Activated CD8-positive, alpha-beta memory T cell treated with anti-CD3 and anti-CD28 coated beads, Interleukin-2, amount 10 ng/mL, durations not matched to agents 7 days and 5 days (primary cell): ENCODE results near the gene AIMP1. TPM values are rescaled to one million over a fixed set of nuclear protein-coding genes. Genes with fewer than 3 reads are reported as not detected.

Source experiments
- ATAC-seq: fragments of 150-1000 bp; cut with Tn5 transposase; one replicate; pipeline ENCODE4 v1.10.0; 2021; ENCODE audit warnings: moderate library complexity
- CTCF ChIA-PET: fragments of 350-600 bp; sonication (Branson Sonifier 250); formaldehyde crosslinking; loops from one replicate; lab custom pipeline; 2021; ENCODE audit warnings: antibody characterized with exemption; lab: Charles Lee
- DNase-seq: peaks from one replicate; pipeline ENCODE4 v3.0.0-alpha.2; 2020
- H3K27ac Mint-ChIP-seq: one replicate; pipeline ENCODE4 v1.8.0; 2021; ENCODE audit warnings: mild to moderate bottlenecking, mixed read lengths
- H3K27me3 Mint-ChIP-seq: one replicate; pipeline ENCODE4 v1.8.0; 2021; ENCODE audit warnings: mixed read lengths
- H3K36me3 Mint-ChIP-seq: one replicate; pipeline ENCODE4 v1.8.0; 2021; ENCODE audit warnings: mild to moderate bottlenecking, mixed read lengths
- H3K4me1 Mint-ChIP-seq: one replicate; pipeline ENCODE4 v1.8.0; 2021; ENCODE audit warnings: mixed read lengths
- H3K4me3 Mint-ChIP-seq: one replicate; pipeline ENCODE4 v1.8.0; 2021; ENCODE audit warnings: mild to moderate bottlenecking, moderate library complexity, mixed read lengths
- H3K9me3 Mint-ChIP-seq: one replicate; pipeline ENCODE4 v1.8.0; 2022; ENCODE audit warnings: low read depth, mixed read lengths
- total RNA-seq, 2 experiments: library from RNA; stranded (reverse); gene quantifications; one replicate each; pipeline ENCODE4 v1.2.3, GENCODE V29; 2021

Gene AIMP1
- total RNA-seq, 2 experiments from 2014 or later = 44.2 to 53.9 TPM

GRCh38 chr4:106343865-106344646, 27.7 kb downstream of the AIMP1 start:
- Mint-ChIP-seq H3K4me1 (peaks cover 13% of the 10 kb centered on the region), H3K9me3 (peaks cover 2% of the 10 kb centered on the region), H3K36me3 (peaks cover 60% of the 10 kb centered on the region), H3K4me3 (no peak overlapping the region), H3K27me3 (no peaks in the 10 kb centered on the region), H3K27ac (no peak overlapping the region)
- no peak for DNase-seq
- CTCF ChIA-PET = no interaction called here
- ATAC-seq = no peak

GRCh38 chr4:106344647-106344970, 28.3 kb downstream of the AIMP1 start:
- H3K4me3 Mint-ChIP-seq = no peak overlapping the region
- no peak for ATAC-seq
- H3K9me3 Mint-ChIP-seq = peaks cover 2% of the 10 kb centered on the region
- DNase-seq = no peak
- H3K4me1 Mint-ChIP-seq = peaks cover 13% of the 10 kb centered on the region
- peaks cover 55% of the 10 kb centered on the region for H3K36me3 Mint-ChIP-seq
- H3K27ac Mint-ChIP-seq = no peak overlapping the region
- no peaks in the 10 kb centered on the region for H3K27me3 Mint-ChIP-seq
- CTCF ChIA-PET = no interaction called here

- no peaks in the 10 kb centered on the region for H3K9me3 Mint-ChIP-seq
Observed at GRCh38 chr4:106347167-106347566, 30.8 kb downstream of the AIMP1 start.

GRCh38 chr4:106351016-106351415, 34.7 kb downstream of the AIMP1 start:
- no peak for DNase-seq
- CTCF ChIA-PET = no interaction called here

More at GRCh38 chr4:106347167-106347566, 30.8 kb downstream of the AIMP1 start:
- ATAC-seq (no peak), DNase-seq (no peak)
- Mint-ChIP-seq H3K27ac (no peak overlapping the region), H3K4me3 (no peak overlapping the region), H3K4me1 (peaks cover 1% of the 10 kb centered on the region), H3K27me3 (no peaks in the 10 kb centered on the region), H3K36me3 (peaks cover 36% of the 10 kb centered on the region)
- CTCF ChIA-PET = no interaction called here

GRCh38 chr4:106353786-106354185, 37.4 kb downstream of the AIMP1 start:
- ATAC-seq = no peak
- Mint-ChIP-seq H3K4me1 (no peaks in the 10 kb centered on the region), H3K27me3 (no peaks in the 10 kb centered on the region), H3K9me3 (no peaks in the 10 kb centered on the region), H3K4me3 (no peak overlapping the region), H3K27ac (no peak overlapping the region), H3K36me3 (peaks cover 5% of the 10 kb centered on the region)
- DNase-seq = no peak
- CTCF ChIA-PET = no interaction called here

More at GRCh38 chr4:106351016-106351415, 34.7 kb downstream of the AIMP1 start:
- no peak for ATAC-seq
- no peaks in the 10 kb centered on the region for H3K27me3 Mint-ChIP-seq
- H3K9me3 Mint-ChIP-seq = no peaks in the 10 kb centered on the region
- no peaks in the 10 kb centered on the region for H3K4me1 Mint-ChIP-seq
- H3K27ac Mint-ChIP-seq = no peak overlapping the region
- H3K36me3 Mint-ChIP-seq = peaks cover 19% of the 10 kb centered on the region
- no peak overlapping the region for H3K4me3 Mint-ChIP-seq

- Mint-ChIP-seq H3K27ac (no peak overlapping the region), H3K4me1 (no peaks in the 10 kb centered on the region), H3K9me3 (no peaks in the 10 kb centered on the region), H3K27me3 (peaks cover 2% of the 10 kb centered on the region), H3K36me3 (peaks cover 3% of the 10 kb centered on the region), H3K4me3 (no peak overlapping the region)
- no peak for ATAC-seq
- no peak for DNase-seq
- CTCF ChIA-PET = no interaction called here
Observed at GRCh38 chr4:106355193-106355592, 38.8 kb downstream of the AIMP1 start.

- Mint-ChIP-seq H3K9me3 (no peaks in the 10 kb centered on the region), H3K27ac (no peak overlapping the region), H3K4me3 (no peak overlapping the region), H3K4me1 (no peaks in the 10 kb centered on the region), H3K36me3 (no peaks in the 10 kb centered on the region), H3K27me3 (peaks cover 8% of the 10 kb centered on the region)
- DNase-seq = no peak
- no peak for ATAC-seq
- CTCF ChIA-PET = no interaction called here
Observed at GRCh38 chr4:106358899-106359298, 42.5 kb downstream of the AIMP1 start.

GRCh38 chr4:106362086-106362825, 45.9 kb downstream of the AIMP1 start:
- no peak for DNase-seq
- H3K4me3 Mint-ChIP-seq = no peak overlapping the region
- peaks cover 8% of the 10 kb centered on the region for H3K27me3 Mint-ChIP-seq
- no peaks in the 10 kb centered on the region for H3K4me1 Mint-ChIP-seq
- no peaks in the 10 kb centered on the region for H3K9me3 Mint-ChIP-seq
- CTCF ChIA-PET = no interaction called here
- no peaks in the 10 kb centered on the region for H3K36me3 Mint-ChIP-seq
- no peak for ATAC-seq
- no peak overlapping the region for H3K27ac Mint-ChIP-seq

GRCh38 chr4:106364282-106364681, 47.9 kb downstream of the AIMP1 start:
- Mint-ChIP-seq H3K4me3 (no peak overlapping the region), H3K27me3 (peaks cover 11% of the 10 kb centered on the region), H3K27ac (no peak overlapping the region), H3K9me3 (no peaks in the 10 kb centered on the region), H3K36me3 (no peaks in the 10 kb centered on the region), H3K4me1 (peaks cover under 1% of the 10 kb centered on the region)
- no peak for DNase-seq
- ATAC-seq = no peak
- CTCF ChIA-PET = no interaction called here

GRCh38 chr4:106365613-106366012, 49.3 kb downstream of the AIMP1 start:
- H3K4me3 Mint-ChIP-seq = no peak overlapping the region
- no peak overlapping the region for H3K27ac Mint-ChIP-seq
- no peak for DNase-seq
- no peaks in the 10 kb centered on the region for H3K9me3 Mint-ChIP-seq
- CTCF ChIA-PET = no interaction called here
- H3K4me1 Mint-ChIP-seq = peaks cover 4% of the 10 kb centered on the region
- ATAC-seq = no peak
- no peaks in the 10 kb centered on the region for H3K36me3 Mint-ChIP-seq
- H3K27me3 Mint-ChIP-seq = peaks cover 20% of the 10 kb centered on the region

- H3K4me3 Mint-ChIP-seq = no peak overlapping the region
- H3K27ac Mint-ChIP-seq = no peak overlapping the region
- no peaks in the 10 kb centered on the region for H3K9me3 Mint-ChIP-seq
- CTCF ChIA-PET = no interaction called here
- DNase-seq (no peak), ATAC-seq (no peak)
- H3K27me3 Mint-ChIP-seq = peaks cover 18% of the 10 kb centered on the region
- no peaks in the 10 kb centered on the region for H3K36me3 Mint-ChIP-seq
- H3K4me1 Mint-ChIP-seq = peaks cover 4% of the 10 kb centered on the region
Observed at GRCh38 chr4:106366026-106366425, 49.7 kb downstream of the AIMP1 start.

GRCh38 chr4:106367072-106367471, 50.7 kb downstream of the AIMP1 start:
- H3K4me3 Mint-ChIP-seq = no peak overlapping the region
- no peaks in the 10 kb centered on the region for H3K36me3 Mint-ChIP-seq
- H3K27me3 Mint-ChIP-seq = peaks cover 23% of the 10 kb centered on the region
- ATAC-seq = no peak
- H3K4me1 Mint-ChIP-seq = peaks cover 4% of the 10 kb centered on the region
- no peak for DNase-seq
- H3K27ac Mint-ChIP-seq = no peak overlapping the region
- CTCF ChIA-PET = no interaction called here
- no peaks in the 10 kb centered on the region for H3K9me3 Mint-ChIP-seq

- no peak within 1 kb of the TSS for H3K4me3 Mint-ChIP-seq
- ATAC-seq = no peak
- no peaks in the 10 kb centered on the region for H3K9me3 Mint-ChIP-seq
- H3K4me1 Mint-ChIP-seq = peaks cover 4% of the 10 kb centered on the region
- no peaks in the 10 kb centered on the region for H3K36me3 Mint-ChIP-seq
- no peak within 1 kb of the TSS for H3K27ac Mint-ChIP-seq
- CTCF ChIA-PET = interaction anchor here (2.5 kb wide), 1 partner anchor 530 kb away, joined by 6 read pairs; no protein-coding TSS in a partner anchor
- peaks cover 25% of the 10 kb centered on the region for H3K27me3 Mint-ChIP-seq
- DNase-seq = no peak
Observed at GRCh38 chr4:106368678-106369077, 52.3 kb downstream of the AIMP1 start, which contains the start of gene GIMD1. GIMD1 (minus strand) TSS chr4:106368778; CDS start chr4:106367435, 1,343 bp downstream.
